OCI-LY3 (cell line): ENCODE measurements around the gene GYS2.

Experiments
- EZH2phosphoT487 ChIP-seq: fragments of 200-600 bp; shearing (Covaris generic); IDR thresholded peaks from 2 replicates; pipeline ENCODE4 v1.6.1; 2018; ENCODE audit warnings: antibody characterized with exemption, mixed run types, low read depth
- TF ChIP-seq, protein P1 (sequence below): fragments of 200-600, 300-600 bp; sonication (generic); IDR thresholded peaks from 2 replicates; pipeline ENCODE4 v1.5.1; 2014; ENCODE audit warnings: antibody characterized with exemption, low read length, low read depth

DNA sequence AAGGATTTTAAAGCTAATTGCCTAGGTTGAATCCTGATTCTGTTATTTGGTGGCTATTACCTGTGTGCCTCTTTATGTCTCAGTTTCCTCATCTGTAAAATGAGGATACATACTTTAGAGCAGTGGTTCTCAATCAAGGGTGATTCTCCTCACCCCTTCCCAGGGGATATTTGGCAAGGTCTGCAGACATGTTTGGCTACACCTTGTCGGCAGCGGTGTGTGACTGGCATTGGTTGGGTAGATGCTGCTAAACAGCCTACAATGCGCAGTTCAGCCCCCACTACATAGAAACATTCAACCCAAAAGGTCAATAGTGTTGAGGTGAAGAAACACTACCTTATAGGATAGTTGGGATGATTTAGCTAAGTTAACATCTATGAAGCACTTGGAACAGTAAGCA is 29.6 kb upstream of the GYS2 start:
- TF ChIP-seq, protein P1, sequence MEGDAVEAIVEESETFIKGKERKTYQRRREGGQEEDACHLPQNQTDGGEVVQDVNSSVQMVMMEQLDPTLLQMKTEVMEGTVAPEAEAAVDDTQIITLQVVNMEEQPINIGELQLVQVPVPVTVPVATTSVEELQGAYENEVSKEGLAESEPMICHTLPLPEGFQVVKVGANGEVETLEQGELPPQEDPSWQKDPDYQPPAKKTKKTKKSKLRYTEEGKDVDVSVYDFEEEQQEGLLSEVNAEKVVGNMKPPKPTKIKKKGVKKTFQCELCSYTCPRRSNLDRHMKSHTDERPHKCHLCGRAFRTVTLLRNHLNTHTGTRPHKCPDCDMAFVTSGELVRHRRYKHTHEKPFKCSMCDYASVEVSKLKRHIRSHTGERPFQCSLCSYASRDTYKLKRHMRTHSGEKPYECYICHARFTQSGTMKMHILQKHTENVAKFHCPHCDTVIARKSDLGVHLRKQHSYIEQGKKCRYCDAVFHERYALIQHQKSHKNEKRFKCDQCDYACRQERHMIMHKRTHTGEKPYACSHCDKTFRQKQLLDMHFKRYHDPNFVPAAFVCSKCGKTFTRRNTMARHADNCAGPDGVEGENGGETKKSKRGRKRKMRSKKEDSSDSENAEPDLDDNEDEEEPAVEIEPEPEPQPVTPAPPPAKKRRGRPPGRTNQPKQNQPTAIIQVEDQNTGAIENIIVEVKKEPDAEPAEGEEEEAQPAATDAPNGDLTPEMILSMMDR: no peak
- no peak for TF ChIP-seq EZH2phosphoT487
